Mammary epithelial cell (primary cell): ENCODE measurements around the gene KRT6A.

ENCODE experiments used
- EZH2 ChIP-seq: IDR thresholded peaks from 2 replicates; pipeline ENCODE4 v1.6.1; 2012; ENCODE audit warnings: low read length, inconsistent platforms, borderline replicate concordance
- TF ChIP-seq, protein P1 (sequence below), 2 donors: IDR thresholded peaks in 1 of 2; conservative IDR thresholded peaks in 1 of 2; 2 replicates each; pipeline ENCODE4 v1.5.1; 2011 to 2012; ENCODE audit warnings: inconsistent platforms in 2 of 2, low read length in 2 of 2, mild to moderate bottlenecking in 2 of 2, control low read depth in 1 of 2, low read depth in 1 of 2; ENCODE audit not compliant: insufficient read depth in 1 of 2; ENCODE audit errors: extremely low read depth in 1 of 2

DNA sequence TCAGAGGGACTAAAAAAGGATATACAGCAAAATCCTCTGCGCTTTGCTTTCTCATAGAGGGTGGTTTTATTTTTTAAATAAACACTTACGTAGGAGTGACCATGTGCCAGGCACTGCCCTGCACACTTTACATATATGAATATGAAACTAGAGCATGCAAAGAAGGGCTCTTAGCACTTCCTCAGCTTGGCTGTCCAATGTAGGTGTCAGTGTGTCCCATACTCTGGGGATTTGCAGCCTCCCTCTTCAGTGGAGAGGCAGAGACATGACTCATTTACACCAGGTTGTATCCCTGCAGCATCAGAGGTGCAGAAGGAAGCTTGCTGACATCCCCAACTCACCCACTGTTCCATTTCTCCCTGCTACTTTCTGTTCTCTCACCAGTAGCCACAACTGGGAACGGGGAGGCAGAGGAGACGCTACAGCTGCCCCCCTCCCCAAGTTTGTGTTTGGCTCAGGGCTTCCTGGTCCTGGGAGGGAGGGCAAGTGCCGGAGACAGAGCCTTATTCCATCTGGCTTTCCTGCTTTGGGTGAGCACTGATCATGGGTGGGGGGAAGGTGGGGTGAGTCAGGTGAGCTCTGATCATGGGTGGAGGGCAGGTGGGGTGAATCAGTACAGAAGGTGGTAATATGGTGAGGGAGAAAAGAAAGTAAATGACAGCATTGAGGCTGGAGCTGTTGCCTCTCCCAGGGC lies 32.0 kb upstream of the KRT6A start:
- TF ChIP-seq, protein P1, sequence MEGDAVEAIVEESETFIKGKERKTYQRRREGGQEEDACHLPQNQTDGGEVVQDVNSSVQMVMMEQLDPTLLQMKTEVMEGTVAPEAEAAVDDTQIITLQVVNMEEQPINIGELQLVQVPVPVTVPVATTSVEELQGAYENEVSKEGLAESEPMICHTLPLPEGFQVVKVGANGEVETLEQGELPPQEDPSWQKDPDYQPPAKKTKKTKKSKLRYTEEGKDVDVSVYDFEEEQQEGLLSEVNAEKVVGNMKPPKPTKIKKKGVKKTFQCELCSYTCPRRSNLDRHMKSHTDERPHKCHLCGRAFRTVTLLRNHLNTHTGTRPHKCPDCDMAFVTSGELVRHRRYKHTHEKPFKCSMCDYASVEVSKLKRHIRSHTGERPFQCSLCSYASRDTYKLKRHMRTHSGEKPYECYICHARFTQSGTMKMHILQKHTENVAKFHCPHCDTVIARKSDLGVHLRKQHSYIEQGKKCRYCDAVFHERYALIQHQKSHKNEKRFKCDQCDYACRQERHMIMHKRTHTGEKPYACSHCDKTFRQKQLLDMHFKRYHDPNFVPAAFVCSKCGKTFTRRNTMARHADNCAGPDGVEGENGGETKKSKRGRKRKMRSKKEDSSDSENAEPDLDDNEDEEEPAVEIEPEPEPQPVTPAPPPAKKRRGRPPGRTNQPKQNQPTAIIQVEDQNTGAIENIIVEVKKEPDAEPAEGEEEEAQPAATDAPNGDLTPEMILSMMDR (conservative IDR thresholded peaks at IDR 0.05 in 1 of 2, IDR thresholded peaks at IDR 0.05 in 1 of 2; ENCODE audit: extremely low read depth in 1 of 2, insufficient read depth in 1 of 2, low read depth in 1 of 2, low read length in 2 of 2): peak in 1 of 2 donors; percentile 0
- TF ChIP-seq EZH2: no peak
